A549 (cell line): ENCODE results near the gene ZBTB49. TPM values are rescaled to one million over a fixed set of nuclear protein-coding genes. Genes with fewer than 3 reads are reported as not detected.

Experiments
- ATAC-seq, 2 experiments: fragments of 200-7000 bp in 1 of 2; fragments of >200 bp in 1 of 2; cut with Nextera tagmentation in 1 of 2; cut with Tn5 transposase in 1 of 2; 3 replicates each; pipeline versions ENCODE4 v1.8.0 to v1.9.1; 2018 to 2020; ENCODE audit warnings: mild to moderate bottlenecking in 1 of 2, moderate library complexity in 1 of 2
- CTCF ChIA-PET: fragments of 300-600 bp; sonication (Branson Sonifier 250); formaldehyde crosslinking; extraction: SDS; loops from one replicate; lab custom pipeline; 2021; ENCODE audit warnings: antibody characterized with exemption, inconsistent platforms; lab: Yijun Ruan, JAX
- POLR2A ChIA-PET: fragments of 350-600 bp; formaldehyde crosslinking; extraction: SDS; loops from one replicate; lab custom pipeline; 2021; ENCODE audit warnings: antibody characterized with exemption, inconsistent platforms; lab: Yijun Ruan, JAX
- DNase-seq, 2 experiments: peaks; one replicate each; pipeline versions ENCODE4 v3.0.0 to v3.0.0-alpha.2; 2011 to 2016; ENCODE audit warnings: low read depth in 1 of 2, low spot score in 1 of 2
- FAIRE-seq: peaks from 2 replicates; lab custom pipeline; 2011; peaks lifted over from hg19 to GRCh38; lab: Jason Lieb, UNC
- H3K27ac ChIP-seq, 2 experiments: fragments of >200 bp; sonication (Bioruptor Twin); formaldehyde crosslinking; 3 replicates each; pipeline ENCODE4 v1.5.1; 2016 to 2017
- H3K4me1 ChIP-seq: fragments of >200 bp; sonication (Bioruptor Twin); formaldehyde crosslinking; 3 replicates; pipeline ENCODE4 v1.6.1; 2016
- H3K4me2 ChIP-seq: fragments of >200 bp; sonication (Bioruptor Twin); formaldehyde crosslinking; 3 replicates; pipeline ENCODE4 v1.6.1; 2016
- H3K4me3 ChIP-seq: fragments of >200 bp; sonication (Bioruptor Twin); formaldehyde crosslinking; 3 replicates; pipeline ENCODE4 v1.5.1; 2016
- H3K9me3 ChIP-seq: fragments of >200 bp; sonication (Bioruptor Twin); formaldehyde crosslinking; 3 replicates; pipeline ENCODE4 v1.6.1; 2016
- ATOH8 ChIP-seq: fragments of 250-450 bp; sonication (Bioruptor Pico); IDR thresholded peaks from 2 replicates; pipeline ENCODE4 v1.5.0; 2020; ENCODE audit warnings: low read depth, mild to moderate bottlenecking, moderate library complexity
- EHF ChIP-seq: fragments of 250-450 bp; sonication (Bioruptor Pico); IDR thresholded peaks from 2 replicates; pipeline ENCODE4 v1.5.0; 2020; ENCODE audit warnings: mild to moderate bottlenecking
- EHMT2 ChIP-seq: fragments of 200-600 bp; sonication (generic); IDR thresholded peaks from 2 replicates; pipeline ENCODE4 v1.6.1; 2016; ENCODE audit warnings: antibody characterized with exemption, low read depth, mild to moderate bottlenecking, moderate library complexity
- EP300 ChIP-seq, 2 experiments: fragments of >200 bp; sonication (Bioruptor Twin); formaldehyde crosslinking; IDR thresholded peaks; 2 replicates in 1 of 2; 3 replicates in 1 of 2; pipeline ENCODE4 v1.6.1; 2016 to 2017
- ESRRA ChIP-seq: fragments of 150-350 bp; IDR thresholded peaks from 2 replicates; pipeline ENCODE4 v1.6.1; 2014; ENCODE audit warnings: mild to moderate bottlenecking, low read length, borderline replicate concordance
- FOSB ChIP-seq: fragments of 250-450 bp; sonication (Bioruptor Pico); IDR thresholded peaks from 2 replicates; pipeline ENCODE4 v1.5.0; 2020; ENCODE audit warnings: mild to moderate bottlenecking, moderate library complexity
- FOSL2 ChIP-seq, 2 experiments: fragments of 450-650 bp in 1 of 2; fragments of >200 bp in 1 of 2; sonication (Bioruptor Twin) in 1 of 2; formaldehyde crosslinking; IDR thresholded peaks; 2 replicates each; pipeline versions ENCODE4 v1.5.0 to v1.6.1; 2016 to 2020; ENCODE audit warnings: mild to moderate bottlenecking in 1 of 2, moderate library complexity in 1 of 2
- HDAC2 ChIP-seq: fragments of 200-600 bp; sonication (generic); IDR thresholded peaks from 2 replicates; pipeline ENCODE4 v1.6.1; 2016
- HES2 ChIP-seq: fragments of >200 bp; sonication (Bioruptor Twin); formaldehyde crosslinking; IDR thresholded peaks from 2 replicates; pipeline ENCODE4 v1.6.1; 2016
- HEYL ChIP-seq: fragments of 250-450 bp; sonication (Bioruptor Pico); IDR thresholded peaks from 2 replicates; pipeline ENCODE4 v1.8.0; 2021; ENCODE audit warnings: mild to moderate bottlenecking, moderate library complexity
- HOXA7 ChIP-seq: fragments of 250-450 bp; sonication (Bioruptor Pico); IDR thresholded peaks from 2 replicates; pipeline ENCODE4 v1.5.0; 2020; ENCODE audit warnings: mild to moderate bottlenecking, moderate library complexity
- HOXB13 ChIP-seq: fragments of 250-450 bp; sonication (Bioruptor Pico); IDR thresholded peaks from 2 replicates; pipeline ENCODE4 v1.5.0; 2020; ENCODE audit warnings: low read depth, mild to moderate bottlenecking, moderate library complexity
- JUN ChIP-seq, 2 experiments: fragments of >200 bp; sonication (Bioruptor Twin); formaldehyde crosslinking; IDR thresholded peaks; 2 replicates in 1 of 2; 3 replicates in 1 of 2; pipeline ENCODE4 v1.6.1; 2016 to 2017
- MAZ ChIP-seq: fragments of 150-350 bp; IDR thresholded peaks from 2 replicates; pipeline ENCODE4 v1.6.1; 2014; ENCODE audit warnings: antibody characterized with exemption, low read depth, low read length, borderline replicate concordance
- POLR2AphosphoS2 ChIP-seq: conservative IDR thresholded peaks from 2 replicates; pipeline ENCODE4 v1.6.1; 2012; ENCODE audit warnings: low read length, improper control_type of control experiment, inconsistent platforms
- RARB ChIP-seq: fragments of 250-450 bp; sonication (Bioruptor Pico); IDR thresholded peaks from 2 replicates; pipeline ENCODE4 v1.8.0; 2021; ENCODE audit warnings: mild to moderate bottlenecking, moderate library complexity
- RCOR1 ChIP-seq: fragments of 150-350 bp; IDR thresholded peaks from 2 replicates; pipeline ENCODE4 v1.6.1; 2014; ENCODE audit warnings: antibody characterized with exemption, low read length, low read depth
- RFX5 ChIP-seq: fragments of 450-650 bp; IDR thresholded peaks from 2 replicates; pipeline ENCODE4 v1.7.1; 2014; ENCODE audit warnings: antibody characterized with exemption, mild to moderate bottlenecking, moderate library complexity
- SMC3 ChIP-seq: fragments of >200 bp; sonication (Bioruptor Twin); formaldehyde crosslinking; IDR thresholded peaks from 3 replicates; pipeline ENCODE4 v1.6.1; 2018; ENCODE audit warnings: inconsistent platforms
- WGBS: methylation state at CpG from one replicate; pipeline ENCODE4 v1.1.6; 2017; ENCODE audit errors: missing lambda C conversion rate; 5-methylcytosine and 5-hydroxymethylcytosine counted together
- polyA plus RNA-seq, 4 experiments: library from polyadenylated mRNA; depleted of rRNA in 3 of 4; stranded (reverse); fragments of >200 nt; fragmentation: RNase III in 1 of 4; extraction: RNeasy Plus Mini Kit Qiagen cat#74134 plus additional on column Dnase treatment in 1 of 4; gene quantifications; 2 replicates in 3 of 4; 3 replicates in 1 of 4; pipeline ENCODE4 v1.2.3, GENCODE V29; 2011 to 2017
- TF ChIP-seq, protein P1 (sequence below): IDR thresholded peaks from 2 replicates; pipeline ENCODE4 v1.6.1; 2012
- TF ChIP-seq, protein P2 (sequence below): IDR thresholded peaks from 2 replicates; pipeline ENCODE4 v1.6.1; 2012; ENCODE audit warnings: low read depth, borderline replicate concordance
- TF ChIP-seq, protein P3 (sequence below): fragments of >200 bp; sonication (Bioruptor Twin); formaldehyde crosslinking; IDR thresholded peaks from 3 replicates; pipeline ENCODE4 v1.5.1; 2016

The ZBTB49 gene
- polyA plus RNA-seq, 2 of the 4 experiments (the other 2 are of a cell fraction): 1.9 to 3.1 TPM

DNA sequence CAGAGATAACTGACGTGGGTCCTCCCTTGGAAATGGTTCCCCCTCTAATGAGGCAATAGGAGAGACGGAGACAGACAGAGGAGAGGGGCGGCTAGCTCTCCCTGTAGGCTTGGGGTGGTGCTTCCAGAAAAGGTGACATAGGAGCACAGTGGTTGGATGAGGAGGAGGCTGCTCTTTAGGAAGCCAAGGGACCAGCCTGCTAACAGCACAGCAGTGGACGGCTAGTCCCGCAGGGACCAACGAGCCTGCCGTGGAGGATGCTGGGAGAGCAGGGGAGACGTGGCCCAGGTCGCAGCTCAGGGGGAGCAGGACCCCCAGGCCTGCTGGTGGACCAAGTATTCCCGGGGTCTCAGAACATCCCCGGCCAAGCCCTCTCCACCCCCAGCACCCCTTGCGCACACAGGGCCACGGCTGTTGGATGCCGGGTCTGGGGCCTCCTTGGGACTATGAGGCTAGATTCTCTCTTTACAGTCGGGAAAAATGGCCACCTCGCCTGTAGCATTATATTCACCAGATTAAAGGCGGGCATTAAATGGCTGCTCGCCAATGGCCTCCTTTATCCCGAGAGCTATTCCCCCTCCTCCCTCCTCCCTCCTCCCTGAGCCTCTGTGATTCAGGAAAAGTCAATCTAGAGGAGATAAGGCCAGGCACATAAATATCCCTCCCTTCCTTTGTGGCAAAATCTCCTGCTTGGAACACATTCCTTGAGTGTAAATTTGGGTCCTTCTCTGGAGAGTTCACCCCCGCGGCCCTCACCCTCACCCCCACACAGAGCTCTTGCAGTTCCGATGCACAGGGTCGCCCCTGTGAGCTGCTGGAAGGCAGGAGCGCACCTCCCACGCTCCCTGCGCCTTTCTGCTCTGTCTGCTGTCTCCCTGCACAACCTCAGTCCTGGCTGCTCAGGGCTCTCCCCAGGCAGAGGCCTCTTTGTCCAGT, 66.3 kb downstream of the ZBTB49 start:
- FAIRE-seq (no peak), ATAC-seq (no peak), DNase-seq (no peak)
- H3K4me2 ChIP-seq: no peak overlapping the region
- 41% methylated on average over 20 of the region's 26 CpGs for WGBS
- no peaks in the 10 kb centered on the region for H3K9me3 ChIP-seq
- no peak overlapping the region for H3K27ac ChIP-seq
- ChIA-PET POLR2A (no interaction called here), CTCF (interaction anchor here (2.0 kb wide), 1 partner anchor 74 kb away, joined by 8 read pairs; no protein-coding TSS in a partner anchor)
- no peak overlapping the region for H3K4me3 ChIP-seq
- TF ChIP-seq HEYL: no peak
- no peak for TF ChIP-seq RCOR1
- no peak for TF ChIP-seq EHMT2
- no peak for TF ChIP-seq RARB
- TF ChIP-seq, protein P1, sequence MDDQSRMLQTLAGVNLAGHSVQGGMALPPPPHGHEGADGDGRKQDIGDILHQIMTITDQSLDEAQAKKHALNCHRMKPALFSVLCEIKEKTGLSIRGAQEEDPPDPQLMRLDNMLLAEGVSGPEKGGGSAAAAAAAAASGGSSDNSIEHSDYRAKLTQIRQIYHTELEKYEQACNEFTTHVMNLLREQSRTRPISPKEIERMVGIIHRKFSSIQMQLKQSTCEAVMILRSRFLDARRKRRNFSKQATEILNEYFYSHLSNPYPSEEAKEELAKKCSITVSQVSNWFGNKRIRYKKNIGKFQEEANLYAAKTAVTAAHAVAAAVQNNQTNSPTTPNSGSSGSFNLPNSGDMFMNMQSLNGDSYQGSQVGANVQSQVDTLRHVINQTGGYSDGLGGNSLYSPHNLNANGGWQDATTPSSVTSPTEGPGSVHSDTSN: no peak
- TF ChIP-seq HOXB13 (CRISPR knock-in tag): no peak
- TF ChIP-seq HES2: no peak
- TF ChIP-seq EHF (CRISPR knock-in tag): no peak
- TF ChIP-seq JUN (IDR thresholded peaks at IDR 0.05): no peak
- no peaks in the 10 kb centered on the region for H3K4me1 ChIP-seq

- TF ChIP-seq FOSL2 (IDR thresholded peaks at IDR 0.05) (no peak), FOSL2 (CRISPR knock-in tag; IDR thresholded peaks at IDR 0.05) (no peak), MAZ (no peak), POLR2AphosphoS2 (no peak), SMC3 (no peak), EP300 (IDR thresholded peaks at IDR 0.05) (no peak), EHMT2 (no peak), ATOH8 (no peak), ESRRA (no peak), RFX5 (no peak), HOXA7 (CRISPR knock-in tag) (no peak), FOSB (no peak), HDAC2 (no peak)
- TF ChIP-seq, protein P2, sequence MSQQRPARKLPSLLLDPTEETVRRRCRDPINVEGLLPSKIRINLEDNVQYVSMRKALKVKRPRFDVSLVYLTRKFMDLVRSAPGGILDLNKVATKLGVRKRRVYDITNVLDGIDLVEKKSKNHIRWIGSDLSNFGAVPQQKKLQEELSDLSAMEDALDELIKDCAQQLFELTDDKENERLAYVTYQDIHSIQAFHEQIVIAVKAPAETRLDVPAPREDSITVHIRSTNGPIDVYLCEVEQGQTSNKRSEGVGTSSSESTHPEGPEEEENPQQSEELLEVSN: no peak
- TF ChIP-seq, protein P3, sequence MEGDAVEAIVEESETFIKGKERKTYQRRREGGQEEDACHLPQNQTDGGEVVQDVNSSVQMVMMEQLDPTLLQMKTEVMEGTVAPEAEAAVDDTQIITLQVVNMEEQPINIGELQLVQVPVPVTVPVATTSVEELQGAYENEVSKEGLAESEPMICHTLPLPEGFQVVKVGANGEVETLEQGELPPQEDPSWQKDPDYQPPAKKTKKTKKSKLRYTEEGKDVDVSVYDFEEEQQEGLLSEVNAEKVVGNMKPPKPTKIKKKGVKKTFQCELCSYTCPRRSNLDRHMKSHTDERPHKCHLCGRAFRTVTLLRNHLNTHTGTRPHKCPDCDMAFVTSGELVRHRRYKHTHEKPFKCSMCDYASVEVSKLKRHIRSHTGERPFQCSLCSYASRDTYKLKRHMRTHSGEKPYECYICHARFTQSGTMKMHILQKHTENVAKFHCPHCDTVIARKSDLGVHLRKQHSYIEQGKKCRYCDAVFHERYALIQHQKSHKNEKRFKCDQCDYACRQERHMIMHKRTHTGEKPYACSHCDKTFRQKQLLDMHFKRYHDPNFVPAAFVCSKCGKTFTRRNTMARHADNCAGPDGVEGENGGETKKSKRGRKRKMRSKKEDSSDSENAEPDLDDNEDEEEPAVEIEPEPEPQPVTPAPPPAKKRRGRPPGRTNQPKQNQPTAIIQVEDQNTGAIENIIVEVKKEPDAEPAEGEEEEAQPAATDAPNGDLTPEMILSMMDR: no peak
- CTCF ChIA-PET: interaction anchor here (1.0 to 2.0 kb wide), 2 partner anchors 22 to 72 kb away, joined by 5 to 8 read pairs; no protein-coding TSS in a partner anchor
Measured at GRCh38 chr4:4358093-4358854, 68.2 kb downstream of the ZBTB49 start.

More at GRCh38 chr4:4358093-4358854, 68.2 kb downstream of the ZBTB49 start:
- DNase-seq: no peak
- POLR2A ChIA-PET: no interaction called here
- Histone ChIP-seq H3K4me2 (no peak overlapping the region), H3K9me3 (no peaks in the 10 kb centered on the region), H3K27ac (no peak overlapping the region), H3K4me3 (no peak overlapping the region), H3K4me1 (no peaks in the 10 kb centered on the region)
- no peak for FAIRE-seq
- ATAC-seq: no peak
- WGBS: 39% methylated on average over 13 of the region's 13 CpGs
